ENCODE data around the gene CCM2.
A peak's percentile ranks its signal among the peaks of the same experiment; 100 is the strongest.

Gene CCM2

DNA sequence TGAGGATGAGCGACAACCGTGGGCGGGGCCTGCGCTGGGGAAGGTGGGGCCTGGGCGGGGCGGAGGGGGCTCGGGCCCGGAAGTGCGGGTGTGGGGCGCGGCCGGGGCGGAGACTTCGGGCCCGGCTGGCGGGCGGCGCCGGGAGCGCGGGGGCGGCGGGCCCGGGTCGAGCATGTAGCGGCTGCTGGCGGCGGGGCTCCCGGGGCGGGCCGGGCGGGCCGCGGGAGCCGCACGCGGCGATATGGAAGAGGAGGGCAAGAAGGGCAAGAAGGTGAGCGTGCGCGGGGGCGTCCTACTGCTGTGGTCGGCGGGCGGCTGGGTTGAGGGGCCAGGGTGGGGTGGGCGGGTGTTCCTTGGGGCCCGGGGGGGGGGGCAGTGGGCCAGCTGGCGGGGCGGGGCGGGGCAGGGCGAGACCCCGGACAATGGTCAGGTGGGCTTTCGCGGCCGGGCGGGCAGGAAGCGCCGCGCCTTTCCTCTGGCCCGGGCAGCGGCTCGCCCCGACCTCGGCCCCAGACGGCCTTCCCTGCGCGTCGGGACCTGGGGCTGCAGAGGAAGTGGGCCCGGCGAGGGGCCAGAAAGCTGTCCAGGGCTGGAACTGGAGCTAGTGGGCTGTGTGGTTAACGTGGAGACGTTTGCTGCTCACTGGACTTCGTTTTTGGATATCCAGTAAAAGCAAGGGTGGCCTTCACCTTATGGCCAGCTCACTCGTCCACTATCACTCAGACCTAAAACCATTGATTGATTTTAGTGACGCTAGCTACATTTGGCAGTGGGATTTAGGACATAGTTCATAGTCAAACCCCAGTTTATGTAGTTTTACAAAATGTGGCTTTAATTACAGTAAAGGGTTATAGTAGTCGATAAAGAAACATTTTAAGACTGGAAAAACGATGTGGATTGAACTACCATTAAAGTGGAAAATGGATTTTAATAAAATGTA, at the start of gene CCM2:
Gene CCM2 (plus strand): TSS at position 109 of the 940 bp plus-strand sequence. CDS start 133 bp downstream, at position 242.
- DNase-seq (ENCODE audit: low spot score), result peak; percentile 17

DNA sequence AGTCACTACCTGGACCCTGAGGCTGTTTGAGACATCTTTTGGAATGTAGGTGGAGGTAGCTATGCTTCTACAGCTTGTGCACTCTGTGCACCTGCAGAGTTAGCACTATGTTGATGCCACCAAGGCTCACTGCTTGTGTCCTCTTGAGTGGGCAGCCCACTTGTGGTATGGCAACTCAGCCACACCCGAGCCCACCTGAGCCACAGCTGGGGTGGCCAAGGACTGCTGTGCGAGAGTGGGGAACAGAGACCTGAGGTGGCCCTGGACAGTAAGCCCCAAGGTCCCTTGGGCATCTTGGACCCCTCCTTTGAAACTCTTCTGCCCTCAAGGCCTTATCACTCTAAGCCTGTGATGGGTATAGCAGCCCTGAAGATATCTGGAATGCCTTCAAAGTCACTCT, 46.8 kb upstream of the CCM2 start:
- no peak for DNase-seq (ENCODE audit: low spot score)

DNA sequence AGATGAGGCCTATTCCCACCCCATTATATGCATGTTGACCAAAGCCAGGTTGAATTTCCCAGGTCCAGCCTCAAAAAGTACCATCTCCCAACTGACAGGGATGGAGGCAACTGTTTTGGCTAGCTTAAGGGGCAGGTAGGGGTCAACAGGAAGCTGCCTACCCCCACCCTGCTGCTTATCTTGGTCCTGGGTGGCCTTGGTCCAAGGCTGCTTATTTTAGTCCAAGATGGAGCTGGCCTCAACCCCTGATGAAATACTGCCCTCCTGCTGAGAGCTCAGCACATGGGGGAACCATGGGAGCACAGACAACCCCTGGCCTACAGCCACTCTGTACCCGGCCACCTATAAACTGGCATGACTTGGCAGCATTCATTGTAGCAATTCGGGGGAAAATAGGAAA, 44.3 kb upstream of the CCM2 start:
- no peak for DNase-seq (ENCODE audit: low spot score)

DNA sequence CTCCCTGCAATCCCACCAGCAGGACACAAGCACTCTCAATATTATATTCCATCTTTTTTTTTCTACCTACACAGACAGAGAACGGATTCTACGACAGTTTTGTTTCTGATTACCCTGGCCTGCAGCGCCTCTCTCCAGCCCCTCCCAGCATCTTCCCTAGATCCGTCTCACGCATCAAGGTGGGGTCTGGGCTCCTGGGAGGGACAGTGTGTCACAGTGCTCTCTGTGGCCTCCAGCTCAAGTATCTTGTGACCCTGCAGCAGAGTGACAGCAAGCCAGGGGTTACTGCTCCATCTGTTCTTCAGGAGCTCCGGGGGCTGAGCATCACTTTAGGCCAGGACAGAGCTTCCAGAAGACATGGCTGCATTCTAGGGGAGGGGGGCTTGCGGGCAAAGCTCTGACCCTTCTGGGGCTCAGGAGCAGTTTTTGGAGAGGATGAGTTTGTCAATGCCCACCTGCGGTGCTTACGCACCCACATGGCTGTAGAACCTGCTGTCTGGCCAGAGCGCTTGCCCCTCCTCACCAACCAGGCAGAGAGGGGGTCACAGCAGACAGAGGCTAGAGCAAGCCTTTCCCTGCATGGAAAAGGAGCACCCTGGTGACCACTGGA, 43.7 kb upstream of the CCM2 start:
- DNase-seq (ENCODE audit: low spot score), result no peak

- DNase-seq (ENCODE audit: low spot score), result no peak
Observed at GRCh38 chr7:44958645-44959344, 41.2 kb upstream of the CCM2 start.

GRCh38 chr7:44959433-44959951, 40.5 kb upstream of the CCM2 start:
- no peak for DNase-seq (ENCODE audit: low spot score)

- DNase-seq (ENCODE audit: low spot score), result no peak
Observed at GRCh38 chr7:44960011-44960580, 39.9 kb upstream of the CCM2 start.

GRCh38 chr7:44961844-44962482, 38.0 kb upstream of the CCM2 start:
- DNase-seq (ENCODE audit: low spot score), result no peak

DNA sequence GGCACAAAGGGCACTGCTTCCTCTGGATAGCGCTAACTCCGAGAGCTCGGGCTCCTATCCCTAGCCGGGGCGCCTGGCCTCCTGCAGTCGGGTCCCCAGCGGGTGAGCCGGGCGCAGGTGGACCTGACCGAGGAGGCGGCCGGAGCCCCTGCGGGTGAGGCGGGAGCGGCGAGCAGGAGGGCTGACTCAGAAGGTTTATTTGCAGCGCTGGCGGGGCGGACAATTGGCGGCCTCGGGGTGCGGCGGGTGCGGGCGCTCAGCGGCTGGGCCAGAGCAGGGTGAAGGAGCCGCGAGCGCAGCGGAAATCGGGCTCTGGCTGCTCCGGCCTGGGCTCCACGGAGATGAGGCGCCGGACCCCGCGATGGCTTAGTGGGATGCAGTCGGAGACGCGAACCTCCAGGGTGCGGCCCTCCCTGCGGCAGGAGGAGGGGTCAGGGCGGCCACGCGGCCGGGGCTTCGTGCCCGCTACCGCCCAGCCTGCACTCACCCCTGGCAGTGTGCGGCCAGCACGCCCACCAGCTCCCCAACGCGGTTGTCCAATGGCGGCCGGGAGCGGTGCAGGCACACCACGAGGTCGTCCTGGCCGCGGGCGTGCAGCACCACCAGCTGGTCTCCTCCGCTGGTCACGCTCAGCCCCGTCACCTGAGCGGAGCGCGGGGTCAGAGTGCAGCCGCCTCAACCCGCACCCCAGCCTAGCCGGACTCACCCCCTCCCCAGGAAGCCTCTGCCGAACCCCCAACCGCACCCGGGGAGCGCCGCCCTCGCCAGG, 37.3 kb upstream of the CCM2 start:
- DNase-seq (ENCODE audit: low spot score), result no peak

- DNase-seq (ENCODE audit: low spot score), result no peak
Observed at GRCh38 chr7:44963364-44964290, 36.4 kb upstream of the CCM2 start.

DNA sequence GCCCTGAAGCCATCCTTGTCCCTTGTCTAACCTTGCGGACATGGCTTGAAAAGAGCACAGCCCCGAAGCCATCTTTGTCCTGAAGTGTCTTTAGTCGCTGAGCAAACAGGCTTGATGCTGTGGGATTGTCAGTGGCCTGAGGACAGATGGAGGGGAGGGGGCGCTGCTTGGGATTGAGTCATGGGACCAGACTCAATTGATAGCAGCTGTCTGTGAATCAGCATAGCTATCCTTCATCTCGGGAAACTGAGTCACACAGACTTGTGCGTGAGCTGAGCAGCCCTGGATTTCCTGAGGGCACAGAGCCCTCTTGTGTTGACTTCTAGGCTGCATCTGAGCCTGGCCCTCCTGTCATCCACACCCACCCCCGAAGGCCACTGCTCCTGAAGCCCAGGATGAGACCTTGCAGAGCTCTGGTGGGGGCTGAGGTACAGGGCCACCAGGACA, 35.6 kb upstream of the CCM2 start:
- no peak for DNase-seq (ENCODE audit: low spot score)

DNA sequence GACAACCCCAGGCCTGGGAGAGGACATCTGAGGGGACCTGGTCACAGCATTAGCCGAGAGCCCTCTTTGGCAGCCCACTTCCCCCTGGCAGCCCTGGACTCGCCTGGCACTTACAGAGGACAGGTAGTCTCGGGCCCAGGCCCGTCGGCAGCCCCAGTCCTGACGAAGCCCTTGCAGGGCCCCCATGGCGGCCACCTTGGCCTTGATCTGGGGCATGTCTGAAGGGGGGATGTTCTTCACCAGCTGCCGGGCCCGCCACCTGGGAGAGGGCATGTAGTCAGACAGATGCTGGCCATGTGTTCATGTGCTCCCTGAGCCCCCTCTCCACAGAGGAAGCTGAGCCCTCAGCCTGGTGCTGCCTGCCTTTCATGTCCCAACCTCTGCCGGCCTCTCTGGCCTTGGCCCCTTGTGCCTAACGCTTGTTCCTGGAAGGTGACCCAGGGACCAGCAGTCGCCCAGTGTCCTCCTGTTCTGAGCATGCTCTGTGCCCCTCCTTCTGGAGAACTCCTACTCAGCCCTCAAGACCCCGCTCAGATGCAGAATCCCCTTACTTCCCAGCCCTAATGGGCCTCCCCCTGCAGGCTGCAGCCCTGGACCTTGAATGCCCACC, 35.1 kb upstream of the CCM2 start:
- no peak for DNase-seq (ENCODE audit: low spot score)

- DNase-seq (ENCODE audit: low spot score), result no peak
Observed at GRCh38 chr7:44965441-44965903, 34.5 kb upstream of the CCM2 start.

DNA sequence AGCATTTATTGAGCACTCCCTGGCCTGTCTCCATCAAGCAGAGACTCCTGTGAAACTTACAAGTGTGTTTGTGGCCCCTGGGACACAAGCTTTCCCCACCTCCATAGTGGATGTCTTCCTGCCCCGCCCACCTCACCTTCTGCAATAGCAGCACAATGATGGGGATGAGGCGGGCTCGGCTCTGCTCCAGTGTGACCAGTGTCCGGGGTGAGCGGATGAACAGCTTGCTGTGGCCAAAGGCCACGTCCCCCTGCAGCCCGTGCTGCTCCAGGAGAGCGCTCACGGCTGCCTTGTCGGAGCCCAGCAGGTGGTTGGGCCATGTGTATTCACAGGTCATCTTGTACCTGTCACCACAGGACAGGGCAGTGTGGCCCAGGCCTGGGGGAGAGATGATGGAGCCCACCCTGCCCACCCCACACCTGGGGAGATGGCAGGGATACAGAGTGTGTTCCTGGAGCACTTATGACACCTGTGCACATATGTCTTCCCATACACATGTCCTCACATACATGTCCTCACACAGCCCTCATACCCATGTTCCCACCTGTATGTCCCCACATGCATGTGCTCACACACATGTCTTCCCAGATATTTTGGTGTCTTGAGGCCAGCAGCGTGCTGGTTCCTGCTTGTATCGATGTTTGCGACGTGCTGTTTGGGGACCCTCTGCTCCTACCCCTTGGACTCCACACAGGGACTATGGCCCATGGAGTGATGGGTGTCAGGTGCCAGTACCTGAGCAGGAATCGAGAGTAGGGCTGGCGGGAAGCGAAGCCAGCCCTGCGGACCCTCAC, 33.9 kb upstream of the CCM2 start:
- DNase-seq (ENCODE audit: low spot score), result no peak

GRCh38 chr7:44966731-44967538, 33.1 kb upstream of the CCM2 start:
- DNase-seq (ENCODE audit: low spot score), result no peak

- no peak for DNase-seq (ENCODE audit: low spot score)
Observed at GRCh38 chr7:44967571-44968446, 32.2 kb upstream of the CCM2 start.
